Stimulated activated CD8-positive, alpha-beta memory T cell treated with anti-CD3 and anti-CD28 coated beads, Interleukin-4, amount 100 ng/mL, for 4 hours (primary cell): ENCODE results near the gene MAPK8.
"Not testable (repeated sequence)": the region's sequence is repeated elsewhere in the genome, so short reads cannot be mapped to it uniquely, and the experiment has no call there.

Experiments used
- DNase-seq, 2 donors: peaks; one replicate each; pipeline ENCODE4 v3.0.0-alpha.2; 2020; ENCODE audit warnings: low read depth in 2 of 2, low spot score in 1 of 2

The MAPK8 gene

GRCh38 chr10:48333856-48334255 lies 27.4 kb downstream of the MAPK8 start:
- no peak for DNase-seq

- no peak for DNase-seq
Measured at GRCh38 chr10:48335788-48336187, 29.3 kb downstream of the MAPK8 start.

GRCh38 chr10:48336978-48337599 lies 30.6 kb downstream of the MAPK8 start:
- DNase-seq: no peak

- DNase-seq: no peak
Measured at GRCh38 chr10:48340734-48341133, 34.3 kb downstream of the MAPK8 start.

DNA sequence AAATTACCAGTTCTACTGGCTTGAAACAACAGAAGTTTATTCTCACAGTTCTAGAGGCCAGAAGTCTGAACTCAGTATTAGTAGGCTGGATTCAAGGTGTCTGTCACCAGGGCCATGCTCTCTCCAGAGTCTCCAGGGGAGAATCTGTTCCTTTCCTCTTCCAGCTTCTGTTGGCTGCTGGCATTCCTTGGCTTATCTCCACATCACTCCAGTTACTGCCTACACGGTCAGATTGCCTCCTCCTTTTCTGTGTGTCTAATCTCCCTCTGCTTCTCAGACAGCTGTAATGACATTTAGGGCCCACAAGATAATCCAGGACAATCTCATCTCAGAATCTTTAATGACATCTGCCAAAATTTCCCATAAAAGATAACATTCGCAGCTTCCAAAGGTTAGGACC lies 36.6 kb downstream of the MAPK8 start:
- DNase-seq: no peak

- no peak for DNase-seq
Measured at GRCh38 chr10:48343921-48344598, 37.6 kb downstream of the MAPK8 start.

DNA sequence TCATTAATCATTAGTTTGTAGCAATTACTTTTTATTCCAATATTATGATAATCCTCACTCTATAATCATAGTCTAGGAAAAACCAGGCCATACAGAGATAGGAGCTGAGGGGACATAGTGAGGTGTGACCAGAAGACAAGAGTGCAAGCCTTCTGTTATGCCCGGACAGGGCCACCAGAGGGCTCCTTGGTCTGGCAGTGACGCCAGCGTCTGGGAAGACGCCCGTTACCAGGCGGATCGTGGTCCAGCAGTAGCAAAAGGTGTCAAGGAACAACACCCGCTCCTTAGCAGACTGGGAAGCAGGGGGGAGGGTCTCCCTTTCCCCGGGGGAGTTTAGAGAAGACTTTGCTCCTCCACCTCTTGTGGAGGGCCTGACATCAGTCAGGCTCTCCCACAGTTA lies 39.8 kb downstream of the MAPK8 start:
- DNase-seq: not testable (repeated sequence)

- not testable (repeated sequence) for DNase-seq
Measured at GRCh38 chr10:48347539-48347938, 41.1 kb downstream of the MAPK8 start.

- not testable (repeated sequence) for DNase-seq
Measured at GRCh38 chr10:48347943-48348342, 41.5 kb downstream of the MAPK8 start.

DNA sequence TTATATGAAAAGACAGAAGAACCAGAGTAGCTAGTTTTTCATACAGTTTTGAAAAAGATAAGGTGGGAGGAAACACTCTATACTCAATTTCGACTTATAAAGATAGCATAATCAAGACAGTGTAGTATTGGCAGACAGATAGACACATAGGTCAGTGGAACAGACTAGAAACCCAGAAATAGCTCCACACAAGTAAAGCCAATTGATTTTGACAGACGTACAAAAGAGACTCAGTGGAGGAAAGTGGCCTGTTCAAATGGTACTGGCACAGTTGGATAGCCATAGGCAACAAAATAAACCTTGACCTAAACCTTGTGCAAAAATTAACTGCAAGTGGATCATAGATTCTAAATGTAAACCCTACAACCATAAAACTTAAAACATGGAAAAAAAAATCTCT lies 46.8 kb downstream of the MAPK8 start:
- DNase-seq: no peak

- no peak for DNase-seq
Measured at GRCh38 chr10:48357631-48358030, 51.2 kb downstream of the MAPK8 start.

- DNase-seq: no peak
Measured at GRCh38 chr10:48358162-48358561, 51.7 kb downstream of the MAPK8 start.

DNA sequence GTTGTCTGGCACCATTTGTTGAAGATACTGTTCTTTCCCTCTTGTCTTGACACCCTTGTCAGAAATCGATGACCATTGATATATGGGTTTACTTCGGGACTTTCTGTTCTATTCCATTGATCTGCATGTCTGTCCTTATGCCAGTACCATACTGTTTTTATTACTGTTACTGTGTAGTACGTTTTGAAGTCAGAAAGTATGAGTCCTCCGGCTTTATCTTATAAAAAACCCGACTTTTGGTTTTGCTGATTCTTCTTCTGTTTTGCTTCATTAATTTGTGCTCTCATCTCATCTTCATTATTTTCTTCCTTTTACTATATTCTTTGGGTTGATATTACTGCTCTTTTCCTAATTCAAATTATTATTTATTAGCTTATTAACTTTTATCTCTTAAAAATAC lies 52.4 kb downstream of the MAPK8 start:
- no peak for DNase-seq

DNA sequence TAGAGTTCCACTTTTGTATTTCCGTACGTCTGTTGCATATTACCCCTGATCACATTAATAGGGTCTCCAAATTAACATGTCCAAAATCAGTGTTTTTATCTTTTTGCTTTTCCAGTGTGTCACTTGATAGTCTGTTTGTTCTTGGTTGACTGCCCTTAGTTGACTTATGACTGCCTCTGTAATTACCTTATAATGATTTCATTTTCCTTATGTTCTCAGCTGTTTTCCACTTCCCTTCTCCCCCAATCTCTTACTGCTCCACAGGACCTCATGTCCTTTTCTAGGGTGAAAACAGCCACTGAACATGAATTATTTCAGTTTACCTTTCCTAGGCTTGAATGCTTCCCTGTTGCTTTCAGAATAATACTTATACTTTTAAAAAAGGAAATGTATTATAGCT lies 54.7 kb downstream of the MAPK8 start:
- no peak for DNase-seq

GRCh38 chr10:48363617-48364355 lies 57.3 kb downstream of the MAPK8 start:
- no peak for DNase-seq

DNA sequence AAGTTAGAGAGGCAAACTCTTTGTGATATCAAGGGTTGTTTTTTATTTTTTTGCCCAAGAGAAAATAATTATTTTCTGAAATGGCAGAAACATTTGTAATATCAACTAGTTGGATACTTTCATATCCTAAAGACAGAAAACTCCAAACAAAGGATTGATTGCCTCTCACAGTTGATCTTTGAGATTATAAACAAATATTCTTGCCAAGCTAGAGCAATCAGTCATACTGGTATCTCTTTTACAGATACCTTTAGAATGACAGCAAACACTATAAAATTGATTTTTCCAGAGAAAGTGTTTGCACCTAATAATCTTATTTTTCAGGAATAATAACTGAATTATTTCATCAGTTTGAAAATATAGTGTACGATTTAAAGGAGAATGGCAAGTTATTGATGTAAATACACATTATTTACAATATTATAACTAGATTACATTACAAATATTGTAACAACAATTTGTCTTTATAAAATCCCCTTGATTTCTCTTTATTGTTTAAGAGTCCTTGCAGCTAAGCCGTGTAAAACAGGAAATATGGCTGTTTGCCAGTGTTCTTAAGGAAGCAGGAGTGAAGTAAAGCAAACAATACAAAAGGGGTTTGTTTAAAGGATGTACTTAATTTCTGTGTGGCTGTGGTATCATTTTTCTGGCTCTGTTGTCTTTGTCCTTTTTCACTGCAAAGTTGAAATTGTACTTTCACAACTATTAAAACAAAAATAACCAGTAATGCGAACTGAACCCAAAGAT lies 58.4 kb downstream of the MAPK8 start:
- DNase-seq: no peak

GRCh38 chr10:48365668-48366067 lies 59.2 kb downstream of the MAPK8 start:
- DNase-seq: no peak

DNA sequence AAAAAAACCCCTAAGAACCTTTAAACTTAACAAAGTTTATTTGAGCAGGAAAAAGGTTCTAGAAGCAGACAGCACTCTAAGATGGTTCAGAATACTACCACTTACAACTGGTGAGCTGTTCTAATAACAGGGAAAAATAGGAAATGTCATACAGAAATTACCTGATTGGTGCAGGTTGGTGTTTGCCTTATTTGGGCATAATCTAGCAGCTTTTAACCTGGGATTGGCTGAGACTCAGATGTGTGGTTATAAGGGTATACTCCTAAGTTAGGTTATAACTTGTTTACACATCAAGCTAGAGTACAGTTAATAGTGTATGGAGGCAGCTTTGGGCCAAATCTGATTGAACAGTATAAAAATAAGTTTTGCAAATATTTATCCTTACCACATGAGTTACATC lies 59.8 kb downstream of the MAPK8 start:
- no peak for DNase-seq

- DNase-seq: no peak
Measured at GRCh38 chr10:48369501-48369900, 63.0 kb downstream of the MAPK8 start.

DNA sequence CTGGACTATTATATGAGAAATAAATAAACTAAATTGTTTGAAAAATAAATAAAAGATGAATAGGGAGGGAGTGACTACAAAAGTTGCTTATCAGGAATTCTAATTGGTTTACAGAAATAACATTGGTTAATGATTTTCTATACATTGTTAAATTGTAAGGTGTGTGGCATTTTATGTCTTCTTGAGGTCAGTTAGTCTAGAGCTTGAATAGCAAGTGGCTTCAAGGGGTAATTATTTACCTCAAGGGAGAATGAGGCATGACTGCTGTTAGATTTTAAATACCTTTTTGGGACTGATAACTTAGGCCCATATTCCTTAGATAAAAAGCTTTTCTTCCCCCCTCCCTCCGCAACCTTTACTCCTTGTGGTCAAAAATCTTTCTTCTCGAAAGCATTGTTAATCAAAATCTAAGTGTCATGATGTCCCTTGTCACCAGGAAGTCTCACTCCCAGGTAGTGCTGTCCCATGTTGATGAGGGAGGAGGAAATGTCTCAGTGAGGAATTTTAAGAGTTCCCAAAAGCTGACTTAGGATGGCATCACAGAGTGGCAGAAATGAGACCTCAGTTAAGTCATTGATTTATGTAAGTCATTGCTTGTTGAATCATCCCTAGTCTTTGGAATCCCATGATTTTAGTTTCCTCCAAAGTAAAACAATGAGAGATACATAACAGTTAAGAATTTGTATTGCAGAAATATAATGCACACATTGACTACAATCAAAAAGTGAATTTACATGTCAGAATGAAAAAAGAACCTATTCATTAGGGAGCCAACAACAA lies 71.5 kb downstream of the MAPK8 start:
- DNase-seq: no peak

GRCh38 chr10:48378675-48379074 lies 72.2 kb downstream of the MAPK8 start:
- DNase-seq: no peak
